Activated CD8-positive, alpha-beta memory T cell treated with anti-CD3 and anti-CD28 coated beads for 48 hours (primary cell): Measurements from ENCODE around the gene HTR5A.
"Not testable (repeated sequence)": the region's sequence is repeated elsewhere in the genome, so short reads cannot be mapped to it uniquely, and the experiment has no call there.

ENCODE experiments used
- DNase-seq, 3 experiments: peaks; one replicate each; pipeline ENCODE4 v3.0.0-alpha.2; 2020; ENCODE audit warnings: low read depth in 2 of 3, low spot score in 2 of 3

The HTR5A gene

GRCh38 chr7:155069992-155070751, at the start of gene HTR5A:
HTR5A (plus strand) TSS chr7:155070324; CDS start chr7:155070900, 576 bp downstream.
- peak; percentile 58 to 70 (median 62) for DNase-seq

- no peak for DNase-seq
These were observed 49.1 kb upstream of the HTR5A start for GRCh38 chr7:155020996-155021395.

GRCh38 chr7:155021699-155022145, 48.4 kb upstream of the HTR5A start:
- no peak for DNase-seq

GRCh38 chr7:155027879-155028278, 42.2 kb upstream of the HTR5A start:
- no peak for DNase-seq

GRCh38 chr7:155032978-155033377, 37.1 kb upstream of the HTR5A start:
- no peak for DNase-seq

- DNase-seq: not testable (repeated sequence)
These were observed 35.6 kb upstream of the HTR5A start for GRCh38 chr7:155034495-155034894.

GRCh38 chr7:155038335-155038734, 31.8 kb upstream of the HTR5A start:
- DNase-seq: no peak

GRCh38 chr7:155043756-155044155, 26.4 kb upstream of the HTR5A start:
- DNase-seq: no peak

- no peak for DNase-seq
These were observed 22.1 kb upstream of the HTR5A start for GRCh38 chr7:155048006-155048405.

GRCh38 chr7:155051355-155051754, 18.8 kb upstream of the HTR5A start:
- no peak for DNase-seq

GRCh38 chr7:155053002-155053401, 17.1 kb upstream of the HTR5A start:
- no peak for DNase-seq

GRCh38 chr7:155054761-155055160, 15.4 kb upstream of the HTR5A start:
- DNase-seq: no peak

GRCh38 chr7:155057076-155057475, 13.0 kb upstream of the HTR5A start:
- no peak for DNase-seq

- no peak for DNase-seq
These were observed 11.2 kb upstream of the HTR5A start for GRCh38 chr7:155058896-155059295.

GRCh38 chr7:155059703-155060102, 10.4 kb upstream of the HTR5A start:
- no peak for DNase-seq

GRCh38 chr7:155062411-155062810, 7.7 kb upstream of the HTR5A start:
- DNase-seq: no peak

- DNase-seq: no peak
These were observed 5.9 kb upstream of the HTR5A start for GRCh38 chr7:155064186-155064585.

GRCh38 chr7:155066417-155066950, 3.6 kb upstream of the HTR5A start:
- DNase-seq: no peak

- DNase-seq: no peak
These were observed 1.1 kb downstream of the HTR5A start for GRCh38 chr7:155071121-155071651.

GRCh38 chr7:155071916-155072571, 1.9 kb downstream of the HTR5A start:
- DNase-seq: no peak

- no peak for DNase-seq
These were observed 3.8 kb downstream of the HTR5A start for GRCh38 chr7:155073922-155074321.

- no peak for DNase-seq
These were observed 13.9 kb downstream of the HTR5A start for GRCh38 chr7:155084021-155084420.
